HepG2 (cell line): ENCODE measurements around the gene RNPEPL1. TPM values are rescaled to one million over a fixed set of nuclear protein-coding genes. Genes with fewer than 3 reads are reported as not detected.

ENCODE experiments used
- FOXK1 ChIP-seq: sonication (generic); formaldehyde crosslinking; IDR thresholded peaks from 2 replicates; pipeline ENCODE4 v1.4.0; 2020; ENCODE audit warnings: low read depth, missing genetic modification reagents, borderline replicate concordance
- IKZF1 ChIP-seq: fragments of 450-650 bp; IDR thresholded peaks from 2 replicates; pipeline ENCODE4 v1.7.1; 2016
- KLF12 ChIP-seq: sonication (generic); formaldehyde crosslinking; IDR thresholded peaks from 2 replicates; pipeline ENCODE4 v1.4.0; 2020; ENCODE audit warnings: missing genetic modification reagents, borderline replicate concordance
- KLF6 ChIP-seq: IDR thresholded peaks from 2 replicates; pipeline ENCODE4 v1.8.0; 2016; ENCODE audit warnings: missing biosample characterization, missing genetic modification reagents
- NR2F1 ChIP-seq, 2 experiments: fragments of 450-650 bp in 1 of 2; formaldehyde crosslinking in 1 of 2; IDR thresholded peaks; 2 replicates each; pipeline versions ENCODE4 v1.5.0 to v1.6.1; 2016 to 2020; ENCODE audit warnings: mild to moderate bottlenecking in 1 of 2, missing compliant biosample characterization in 1 of 2, missing genetic modification reagents in 1 of 2, moderate library complexity in 1 of 2
- ONECUT2 ChIP-seq: sonication (generic); formaldehyde crosslinking; IDR thresholded peaks from 2 replicates; pipeline ENCODE4 v1.4.0; 2020; ENCODE audit warnings: missing genetic modification reagents
- PITX1 ChIP-seq: sonication (generic); formaldehyde crosslinking; IDR thresholded peaks from 2 replicates; pipeline ENCODE4 v1.5.1; 2020; ENCODE audit warnings: mild to moderate bottlenecking, missing genetic modification reagents
- POLR2AphosphoS5 ChIP-seq: IDR thresholded peaks from 2 replicates; pipeline ENCODE4 v1.6.1; 2012; ENCODE audit warnings: low read depth, low read length
- SAP130 ChIP-seq: IDR thresholded peaks from 2 replicates; pipeline ENCODE4 v1.6.1; 2016; ENCODE audit warnings: low read depth
- ZNF160 ChIP-seq: sonication (generic); formaldehyde crosslinking; IDR thresholded peaks from 2 replicates; pipeline ENCODE4 v1.8.0; 2022; ENCODE audit warnings: mild to moderate bottlenecking, inconsistent platforms, missing genetic modification reagents
- ZNF350 ChIP-seq: sonication (generic); formaldehyde crosslinking; IDR thresholded peaks from 2 replicates; pipeline ENCODE4 v1.4.0; 2020; ENCODE audit warnings: mild to moderate bottlenecking, low read depth, missing genetic modification reagents, borderline replicate concordance
- polyA plus RNA-seq, 8 experiments: library from polyadenylated mRNA; depleted of rRNA in 3 of 8; stranded (reverse) in 7 of 8; unstranded in 1 of 8; fragments of >200 nt; fragmentation: Illumina TruSeq in 4 of 8; extraction: Trizol in 4 of 8; gene quantifications; 2 replicates each; pipeline versions ENCODE4 v1.2.1 to v1.2.3, GENCODE V29; 2011 to 2016; ENCODE audit warnings: low read depth in 4 of 8, missing spikeins in 1 of 8, mixed read lengths in 1 of 8; ENCODE audit not compliant: insufficient read depth in 1 of 8
- total RNA-seq, 5 experiments: library from RNA; depleted of rRNA; stranded (reverse); fragments of >200 nt; fragmentation: Illumina TruSeq; extraction: Trizol; gene quantifications; 2 replicates each; pipeline ENCODE4 v1.2.3, GENCODE V29; 2016; ENCODE audit warnings: low read depth in 1 of 5
- TF ChIP-seq, protein P1 (sequence below): sonication (generic); formaldehyde crosslinking; IDR thresholded peaks from 2 replicates; pipeline ENCODE4 v1.5.0; 2020; ENCODE audit warnings: missing genetic modification reagents, mild to moderate bottlenecking, borderline replicate concordance
- TF ChIP-seq, protein P2 (sequence below): sonication (generic); formaldehyde crosslinking; IDR thresholded peaks from 2 replicates; pipeline ENCODE4 v1.4.0; 2020; ENCODE audit warnings: mild to moderate bottlenecking, missing genetic modification reagents
- TF ChIP-seq, protein P3 (sequence below): sonication (generic); formaldehyde crosslinking; IDR thresholded peaks from 2 replicates; pipeline ENCODE4 v1.5.1; 2020; ENCODE audit warnings: mild to moderate bottlenecking, missing genetic modification reagents, moderate library complexity
- TF ChIP-seq, protein P4 (sequence below): IDR thresholded peaks from 2 replicates; pipeline ENCODE4 v1.6.1; 2012; ENCODE audit warnings: low read length, improper control_type of control experiment
- TF ChIP-seq, protein P5 (sequence below): conservative IDR thresholded peaks from 2 replicates; pipeline ENCODE4 v1.6.1; 2018; ENCODE audit warnings: missing genetic modification reagents

RNPEPL1 gene
- total and polyA plus RNA-seq, 2 of the 13 experiments (the other 11 are each of a cell fraction or from before 2014, with no cell fraction given) = 13.0 to 18.0 TPM

DNA sequence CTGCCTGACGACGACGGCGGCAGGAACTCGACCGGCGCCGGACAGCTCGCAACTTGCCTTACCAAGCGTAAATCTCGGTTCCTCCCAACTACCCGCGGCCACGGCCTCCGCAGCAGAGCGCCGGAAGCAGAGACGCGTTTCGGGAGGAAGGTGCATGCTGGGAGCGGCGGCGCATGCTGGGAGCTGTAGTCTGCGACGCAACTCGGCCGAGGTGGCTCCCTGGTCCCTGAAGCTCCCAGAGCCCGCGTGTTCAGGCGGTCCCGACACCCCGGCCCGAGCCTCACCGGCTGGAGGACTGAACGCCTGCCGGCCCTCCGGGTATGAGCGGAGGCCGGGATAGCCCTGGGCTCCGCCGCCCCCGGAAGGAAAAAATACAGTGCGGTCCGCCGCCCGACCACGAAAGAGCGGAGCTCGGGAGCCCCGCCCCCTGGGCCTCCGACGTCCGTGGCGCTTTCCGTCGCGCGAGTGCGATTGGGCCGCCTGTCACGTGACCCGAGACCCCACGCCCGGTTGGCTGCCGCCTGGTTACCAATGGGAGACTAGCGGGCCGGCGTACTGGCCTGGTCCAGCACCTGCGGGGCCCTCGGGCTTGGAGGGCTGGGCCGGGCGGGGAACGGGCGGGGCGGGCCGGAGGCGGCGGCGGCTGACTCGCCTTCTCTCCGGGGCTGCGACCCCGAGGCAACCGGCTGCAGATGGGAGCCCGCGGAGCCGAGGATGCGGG lies 18.1 kb downstream of the RNPEPL1 start, which contains the start of gene CAPN10 (continued):
- TF ChIP-seq, protein P1, sequence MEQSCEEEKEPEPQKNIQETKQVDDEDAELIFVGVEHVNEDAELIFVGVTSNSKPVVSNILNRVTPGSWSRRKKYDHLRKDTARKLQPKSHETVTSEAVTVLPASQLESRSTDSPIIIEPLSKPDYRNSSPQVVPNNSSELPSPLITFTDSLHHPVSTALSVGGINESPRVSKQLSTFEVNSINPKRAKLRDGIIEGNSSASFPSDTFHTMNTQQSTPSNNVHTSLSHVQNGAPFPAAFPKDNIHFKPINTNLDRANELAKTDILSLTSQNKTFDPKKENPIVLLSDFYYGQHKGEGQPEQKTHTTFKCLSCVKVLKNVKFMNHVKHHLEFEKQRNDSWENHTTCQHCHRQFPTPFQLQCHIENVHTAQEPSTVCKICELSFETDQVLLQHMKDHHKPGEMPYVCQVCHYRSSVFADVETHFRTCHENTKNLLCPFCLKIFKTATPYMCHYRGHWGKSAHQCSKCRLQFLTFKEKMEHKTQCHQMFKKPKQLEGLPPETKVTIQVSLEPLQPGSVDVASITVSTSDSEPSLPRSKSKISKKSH (CRISPR knock-in tag) = no peak; the same call in 1 of the 2 replicates
- peak; percentile 87 for TF ChIP-seq POLR2AphosphoS5
- TF ChIP-seq, protein P2, sequence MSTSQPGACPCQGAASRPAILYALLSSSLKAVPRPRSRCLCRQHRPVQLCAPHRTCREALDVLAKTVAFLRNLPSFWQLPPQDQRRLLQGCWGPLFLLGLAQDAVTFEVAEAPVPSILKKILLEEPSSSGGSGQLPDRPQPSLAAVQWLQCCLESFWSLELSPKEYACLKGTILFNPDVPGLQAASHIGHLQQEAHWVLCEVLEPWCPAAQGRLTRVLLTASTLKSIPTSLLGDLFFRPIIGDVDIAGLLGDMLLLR (CRISPR knock-in tag) = peak; percentile 85
- peak in 1 of 2 experiments; percentile 8; a peak in 1 of 4 replicates for TF ChIP-seq NR2F1 (CRISPR knock-in tag; IDR thresholded peaks at IDR 0.05)
- TF ChIP-seq, protein P3, sequence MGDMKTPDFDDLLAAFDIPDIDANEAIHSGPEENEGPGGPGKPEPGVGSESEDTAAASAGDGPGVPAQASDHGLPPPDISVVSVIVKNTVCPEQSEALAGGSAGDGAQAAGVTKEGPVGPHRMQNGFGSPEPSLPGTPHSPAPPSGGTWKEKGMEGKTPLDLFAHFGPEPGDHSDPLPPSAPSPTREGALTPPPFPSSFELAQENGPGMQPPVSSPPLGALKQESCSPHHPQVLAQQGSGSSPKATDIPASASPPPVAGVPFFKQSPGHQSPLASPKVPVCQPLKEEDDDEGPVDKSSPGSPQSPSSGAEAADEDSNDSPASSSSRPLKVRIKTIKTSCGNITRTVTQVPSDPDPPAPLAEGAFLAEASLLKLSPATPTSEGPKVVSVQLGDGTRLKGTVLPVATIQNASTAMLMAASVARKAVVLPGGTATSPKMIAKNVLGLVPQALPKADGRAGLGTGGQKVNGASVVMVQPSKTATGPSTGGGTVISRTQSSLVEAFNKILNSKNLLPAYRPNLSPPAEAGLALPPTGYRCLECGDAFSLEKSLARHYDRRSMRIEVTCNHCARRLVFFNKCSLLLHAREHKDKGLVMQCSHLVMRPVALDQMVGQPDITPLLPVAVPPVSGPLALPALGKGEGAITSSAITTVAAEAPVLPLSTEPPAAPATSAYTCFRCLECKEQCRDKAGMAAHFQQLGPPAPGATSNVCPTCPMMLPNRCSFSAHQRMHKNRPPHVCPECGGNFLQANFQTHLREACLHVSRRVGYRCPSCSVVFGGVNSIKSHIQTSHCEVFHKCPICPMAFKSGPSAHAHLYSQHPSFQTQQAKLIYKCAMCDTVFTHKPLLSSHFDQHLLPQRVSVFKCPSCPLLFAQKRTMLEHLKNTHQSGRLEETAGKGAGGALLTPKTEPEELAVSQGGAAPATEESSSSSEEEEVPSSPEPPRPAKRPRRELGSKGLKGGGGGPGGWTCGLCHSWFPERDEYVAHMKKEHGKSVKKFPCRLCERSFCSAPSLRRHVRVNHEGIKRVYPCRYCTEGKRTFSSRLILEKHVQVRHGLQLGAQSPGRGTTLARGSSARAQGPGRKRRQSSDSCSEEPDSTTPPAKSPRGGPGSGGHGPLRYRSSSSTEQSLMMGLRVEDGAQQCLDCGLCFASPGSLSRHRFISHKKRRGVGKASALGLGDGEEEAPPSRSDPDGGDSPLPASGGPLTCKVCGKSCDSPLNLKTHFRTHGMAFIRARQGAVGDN (CRISPR knock-in tag) = peak; percentile 86
- peak; percentile 74 for TF ChIP-seq PITX1 (CRISPR knock-in tag)
- TF ChIP-seq FOXK1 (CRISPR knock-in tag) = peak; percentile 81; the same call in 1 of the 2 replicates
- no peak; the same call in 1 of the 2 replicates for TF ChIP-seq KLF6 (CRISPR knock-in tag)
- TF ChIP-seq, protein P4, sequence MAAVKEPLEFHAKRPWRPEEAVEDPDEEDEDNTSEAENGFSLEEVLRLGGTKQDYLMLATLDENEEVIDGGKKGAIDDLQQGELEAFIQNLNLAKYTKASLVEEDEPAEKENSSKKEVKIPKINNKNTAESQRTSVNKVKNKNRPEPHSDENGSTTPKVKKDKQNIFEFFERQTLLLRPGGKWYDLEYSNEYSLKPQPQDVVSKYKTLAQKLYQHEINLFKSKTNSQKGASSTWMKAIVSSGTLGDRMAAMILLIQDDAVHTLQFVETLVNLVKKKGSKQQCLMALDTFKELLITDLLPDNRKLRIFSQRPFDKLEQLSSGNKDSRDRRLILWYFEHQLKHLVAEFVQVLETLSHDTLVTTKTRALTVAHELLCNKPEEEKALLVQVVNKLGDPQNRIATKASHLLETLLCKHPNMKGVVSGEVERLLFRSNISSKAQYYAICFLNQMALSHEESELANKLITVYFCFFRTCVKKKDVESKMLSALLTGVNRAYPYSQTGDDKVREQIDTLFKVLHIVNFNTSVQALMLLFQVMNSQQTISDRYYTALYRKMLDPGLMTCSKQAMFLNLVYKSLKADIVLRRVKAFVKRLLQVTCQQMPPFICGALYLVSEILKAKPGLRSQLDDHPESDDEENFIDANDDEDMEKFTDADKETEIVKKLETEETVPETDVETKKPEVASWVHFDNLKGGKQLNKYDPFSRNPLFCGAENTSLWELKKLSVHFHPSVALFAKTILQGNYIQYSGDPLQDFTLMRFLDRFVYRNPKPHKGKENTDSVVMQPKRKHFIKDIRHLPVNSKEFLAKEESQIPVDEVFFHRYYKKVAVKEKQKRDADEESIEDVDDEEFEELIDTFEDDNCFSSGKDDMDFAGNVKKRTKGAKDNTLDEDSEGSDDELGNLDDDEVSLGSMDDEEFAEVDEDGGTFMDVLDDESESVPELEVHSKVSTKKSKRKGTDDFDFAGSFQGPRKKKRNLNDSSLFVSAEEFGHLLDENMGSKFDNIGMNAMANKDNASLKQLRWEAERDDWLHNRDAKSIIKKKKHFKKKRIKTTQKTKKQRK = no peak
- TF ChIP-seq KLF12 (CRISPR knock-in tag) = no peak
- TF ChIP-seq SAP130 (CRISPR knock-in tag) = peak; percentile 96
- peak; percentile 36; the same call in 1 of the 2 replicates for TF ChIP-seq ZNF350 (CRISPR knock-in tag)
- 0 out of 2 replicates have a peak, but pooled peaks have one; percentile 48 for TF ChIP-seq ZNF160 (CRISPR knock-in tag)
- TF ChIP-seq ONECUT2 (CRISPR knock-in tag) = no peak
- no peak for TF ChIP-seq IKZF1
- TF ChIP-seq, protein P5, sequence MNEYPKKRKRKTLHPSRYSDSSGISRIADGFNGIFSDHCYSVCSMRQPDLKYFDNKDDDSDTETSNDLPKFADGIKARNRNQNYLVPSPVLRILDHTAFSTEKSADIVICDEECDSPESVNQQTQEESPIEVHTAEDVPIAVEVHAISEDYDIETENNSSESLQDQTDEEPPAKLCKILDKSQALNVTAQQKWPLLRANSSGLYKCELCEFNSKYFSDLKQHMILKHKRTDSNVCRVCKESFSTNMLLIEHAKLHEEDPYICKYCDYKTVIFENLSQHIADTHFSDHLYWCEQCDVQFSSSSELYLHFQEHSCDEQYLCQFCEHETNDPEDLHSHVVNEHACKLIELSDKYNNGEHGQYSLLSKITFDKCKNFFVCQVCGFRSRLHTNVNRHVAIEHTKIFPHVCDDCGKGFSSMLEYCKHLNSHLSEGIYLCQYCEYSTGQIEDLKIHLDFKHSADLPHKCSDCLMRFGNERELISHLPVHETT (CRISPR knock-in tag) = peak; percentile 90
